ENCODE results near the gene GSTM4.

The GSTM4 gene

GRCh38 chr1:109624201-109625010 is 31.5 kb upstream of the GSTM4 start:
- no peak overlapping the region for H3K4me3 ChIP-seq (ENCODE audit: low read depth, low read length)

GRCh38 chr1:109625176-109625575 is 30.7 kb upstream of the GSTM4 start:
- H3K4me3 ChIP-seq (ENCODE audit: low read depth, low read length): no peak overlapping the region

DNA sequence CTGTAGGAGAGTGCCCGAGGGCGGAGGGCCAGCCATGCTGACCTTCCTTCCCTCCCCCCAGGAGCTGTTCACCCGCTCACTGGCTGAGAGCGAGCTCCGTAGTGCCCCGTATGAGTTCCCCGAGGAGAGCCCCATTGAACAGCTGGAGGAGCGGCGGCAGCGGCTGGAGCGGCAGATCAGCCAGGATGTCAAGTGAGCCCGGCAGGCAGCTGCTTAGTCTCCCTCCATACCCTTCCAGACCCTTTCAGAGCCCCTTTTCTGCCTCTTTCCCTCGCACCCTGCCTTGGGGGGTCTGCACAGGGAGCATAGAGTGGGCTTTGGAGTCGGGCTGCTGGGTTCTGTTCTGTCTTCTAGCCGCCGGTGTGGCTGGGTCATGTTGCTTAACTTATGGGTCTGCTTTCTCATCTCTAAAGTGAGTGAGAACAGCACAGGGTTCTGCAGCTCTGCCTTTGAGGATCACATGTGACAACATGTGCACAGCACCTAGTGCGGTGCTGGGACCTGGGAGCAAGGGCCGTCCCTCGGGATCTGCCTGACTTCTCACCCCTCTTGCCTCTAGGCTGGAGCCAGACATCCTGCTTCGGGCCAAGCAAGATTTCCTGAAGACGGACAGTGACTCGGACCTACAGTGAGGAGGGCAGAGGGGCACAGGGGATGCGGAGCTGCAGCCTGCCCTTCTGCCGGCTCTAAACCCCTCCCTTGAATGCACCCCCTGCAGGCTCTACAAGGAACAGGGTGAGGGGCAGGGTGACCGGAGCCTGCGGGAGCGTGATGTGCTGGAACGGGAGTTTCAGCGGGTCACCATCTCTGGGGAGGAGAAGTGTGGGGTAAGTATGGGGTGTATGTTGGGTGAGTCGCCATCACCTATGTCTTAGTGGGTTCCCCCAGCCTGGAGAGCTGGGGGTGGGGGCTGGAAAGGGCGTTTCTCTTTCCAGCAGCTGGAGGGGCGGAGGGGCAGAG is 30.0 kb upstream of the GSTM4 start:
- H3K4me3 ChIP-seq (ENCODE audit: low read depth, low read length): no peak overlapping the region

DNA sequence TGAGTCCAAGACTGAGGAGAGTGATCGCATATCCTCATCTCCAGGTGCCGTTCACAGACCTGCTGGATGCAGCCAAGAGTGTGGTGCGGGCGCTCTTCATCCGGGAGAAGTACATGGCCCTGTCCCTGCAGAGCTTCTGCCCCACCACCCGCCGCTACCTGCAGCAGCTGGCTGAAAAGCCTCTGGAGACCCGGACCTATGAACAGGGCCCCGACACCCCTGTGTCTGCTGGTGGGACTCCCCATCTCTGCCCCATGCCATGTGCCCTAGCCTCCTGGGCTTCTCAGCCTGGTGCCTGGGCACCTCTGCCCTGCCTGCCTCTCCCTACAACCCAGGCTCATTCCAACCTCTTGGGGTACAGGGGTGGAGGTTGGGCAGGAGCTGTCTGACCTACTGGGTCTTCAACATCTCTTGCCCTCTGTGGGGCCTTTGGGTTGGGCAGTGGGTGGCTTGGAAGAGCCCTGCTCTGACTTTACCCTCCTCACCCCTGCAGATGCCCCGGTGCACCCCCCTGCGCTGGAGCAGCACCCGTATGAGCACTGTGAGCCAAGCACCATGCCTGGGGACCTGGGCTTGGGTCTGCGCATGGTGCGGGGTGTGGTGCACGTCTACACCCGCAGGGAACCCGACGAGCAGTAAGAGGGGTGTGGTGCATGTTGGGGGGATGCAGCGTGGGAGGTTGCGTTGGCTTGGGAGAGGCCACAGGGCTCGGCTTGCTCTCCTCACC is 29.1 kb upstream of the GSTM4 start:
- H3K4me3 ChIP-seq (ENCODE audit: low read depth, low read length): no peak overlapping the region

DNA sequence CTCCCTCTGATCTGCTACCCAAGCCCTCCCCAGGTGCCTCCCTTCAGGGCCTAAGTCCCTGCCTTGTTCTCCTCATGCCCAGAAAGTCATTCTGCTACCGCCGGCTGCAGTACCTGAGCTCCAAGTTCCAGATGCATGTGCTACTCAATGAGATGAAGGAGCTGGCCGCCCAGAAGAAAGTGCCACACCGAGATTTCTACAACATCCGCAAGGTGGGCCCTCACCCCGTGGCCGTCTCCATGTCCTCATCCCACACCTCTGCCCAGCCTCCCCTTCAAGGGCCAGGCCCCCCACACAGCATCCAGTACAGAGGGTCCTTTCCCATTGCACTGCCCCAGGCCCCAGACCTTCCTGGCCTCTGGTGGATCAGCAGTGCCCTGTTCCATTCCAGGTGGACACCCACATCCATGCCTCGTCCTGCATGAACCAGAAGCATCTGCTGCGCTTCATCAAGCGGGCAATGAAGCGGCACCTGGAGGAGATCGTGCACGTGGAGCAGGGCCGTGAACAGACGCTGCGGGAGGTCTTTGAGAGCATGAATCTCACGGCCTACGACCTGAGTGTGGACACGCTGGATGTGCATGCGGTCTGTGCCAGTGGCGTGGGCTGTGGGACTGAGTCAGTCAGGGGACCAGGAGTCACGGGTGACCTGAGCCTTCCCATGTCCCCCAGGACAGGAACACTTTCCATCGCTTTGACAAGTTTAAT is 28.1 kb upstream of the GSTM4 start:
- no peak overlapping the region for H3K4me3 ChIP-seq (ENCODE audit: low read depth, low read length)

DNA sequence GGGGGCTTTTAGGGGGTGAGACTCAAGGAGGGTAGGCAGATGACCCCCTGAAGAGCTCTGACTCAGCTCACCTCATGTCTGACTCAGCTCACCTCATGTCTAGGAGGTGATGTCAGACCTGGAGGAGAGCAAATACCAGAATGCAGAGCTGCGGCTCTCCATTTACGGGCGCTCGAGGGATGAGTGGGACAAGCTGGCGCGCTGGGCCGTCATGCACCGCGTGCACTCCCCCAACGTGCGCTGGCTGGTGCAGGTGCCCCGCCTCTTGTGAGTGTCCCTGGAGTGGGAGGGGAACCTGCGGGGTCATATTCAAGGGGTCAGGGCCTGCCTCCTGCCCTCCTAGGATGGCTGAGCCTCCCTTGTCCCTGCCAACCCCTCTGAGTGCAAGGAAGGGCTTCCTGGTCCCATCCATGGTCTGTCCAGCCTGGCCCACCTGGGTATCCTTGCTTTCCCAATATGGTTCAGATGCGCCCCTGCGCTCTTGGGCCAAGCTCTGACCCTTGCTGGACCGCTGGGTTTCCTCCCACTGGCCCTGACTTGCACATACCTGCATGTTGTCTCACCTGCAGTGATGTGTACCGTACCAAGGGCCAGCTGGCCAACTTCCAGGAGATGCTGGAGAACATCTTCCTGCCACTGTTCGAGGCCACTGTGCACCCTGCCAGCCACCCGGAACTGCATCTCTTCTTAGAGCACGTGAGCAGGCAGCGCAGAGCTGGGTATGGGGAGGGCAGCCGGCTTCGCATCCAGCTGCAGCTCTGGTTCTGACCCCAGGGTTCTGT is 27.2 kb upstream of the GSTM4 start:
- H3K4me3 ChIP-seq (ENCODE audit: low read depth, low read length): no peak overlapping the region

DNA sequence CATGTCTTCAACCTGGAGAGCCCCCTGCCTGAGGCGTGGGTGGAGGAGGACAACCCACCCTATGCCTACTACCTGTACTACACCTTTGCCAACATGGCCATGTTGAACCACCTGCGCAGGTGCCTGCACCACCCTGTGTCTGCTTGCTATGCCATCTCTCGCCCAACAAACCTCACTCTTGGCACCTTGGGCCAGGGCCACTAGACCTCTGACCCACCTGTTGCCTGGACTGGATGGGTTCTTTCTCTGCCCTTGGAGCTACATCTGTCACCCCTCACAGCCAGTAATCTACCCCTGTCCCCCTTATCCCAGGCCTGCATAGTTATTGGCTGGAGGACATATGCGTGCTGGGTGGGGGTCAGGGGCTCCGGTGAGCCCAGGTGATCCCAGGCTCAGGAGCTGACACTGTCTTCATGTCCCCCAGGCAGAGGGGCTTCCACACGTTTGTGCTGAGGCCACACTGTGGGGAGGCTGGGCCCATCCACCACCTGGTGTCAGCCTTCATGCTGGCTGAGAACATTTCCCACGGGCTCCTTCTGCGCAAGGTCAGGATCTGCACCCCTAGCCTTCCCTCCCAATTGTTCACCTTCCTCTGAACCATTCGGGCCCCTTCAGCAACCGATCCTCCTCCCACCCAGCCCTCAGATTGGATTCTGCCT is 26.4 kb upstream of the GSTM4 start:
- no peak overlapping the region for H3K4me3 ChIP-seq (ENCODE audit: low read depth, low read length)

DNA sequence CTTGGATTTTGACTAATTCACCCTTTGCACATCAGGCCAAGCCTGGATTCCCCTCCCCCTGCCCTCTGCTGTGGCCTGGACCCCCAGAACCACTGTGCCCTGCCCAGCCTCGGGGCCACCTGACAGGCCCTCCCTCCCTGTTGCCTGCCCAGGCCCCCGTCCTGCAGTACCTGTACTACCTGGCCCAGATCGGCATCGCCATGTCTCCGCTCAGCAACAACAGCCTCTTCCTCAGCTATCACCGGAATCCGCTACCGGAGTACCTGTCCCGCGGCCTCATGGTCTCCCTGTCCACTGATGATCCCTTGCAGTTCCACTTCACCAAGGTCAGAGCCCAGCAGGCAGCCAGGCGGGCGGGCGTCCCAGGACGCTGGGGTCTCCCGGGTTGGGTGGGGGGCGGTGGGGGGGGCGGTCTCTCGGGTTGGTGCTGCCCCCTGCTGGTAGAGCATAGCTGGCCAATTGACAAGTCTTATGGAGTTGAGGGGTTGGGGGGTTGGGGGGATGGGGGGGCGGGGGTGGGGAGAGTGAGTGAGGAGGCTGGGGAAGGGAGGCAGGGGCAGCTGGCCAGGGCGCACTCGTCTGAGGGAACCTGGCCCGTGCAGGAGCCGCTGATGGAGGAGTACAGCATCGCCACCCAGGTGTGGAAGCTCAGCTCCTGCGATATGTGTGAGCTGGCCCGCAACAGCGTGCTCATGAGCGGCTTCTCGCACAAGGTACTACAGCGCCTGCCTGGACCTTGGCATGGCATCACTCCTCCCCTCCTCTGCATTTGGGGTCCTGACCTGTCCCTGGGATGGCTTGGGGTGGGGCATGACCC is 25.6 kb upstream of the GSTM4 start:
- no peak overlapping the region for H3K4me3 ChIP-seq (ENCODE audit: low read depth, low read length)

DNA sequence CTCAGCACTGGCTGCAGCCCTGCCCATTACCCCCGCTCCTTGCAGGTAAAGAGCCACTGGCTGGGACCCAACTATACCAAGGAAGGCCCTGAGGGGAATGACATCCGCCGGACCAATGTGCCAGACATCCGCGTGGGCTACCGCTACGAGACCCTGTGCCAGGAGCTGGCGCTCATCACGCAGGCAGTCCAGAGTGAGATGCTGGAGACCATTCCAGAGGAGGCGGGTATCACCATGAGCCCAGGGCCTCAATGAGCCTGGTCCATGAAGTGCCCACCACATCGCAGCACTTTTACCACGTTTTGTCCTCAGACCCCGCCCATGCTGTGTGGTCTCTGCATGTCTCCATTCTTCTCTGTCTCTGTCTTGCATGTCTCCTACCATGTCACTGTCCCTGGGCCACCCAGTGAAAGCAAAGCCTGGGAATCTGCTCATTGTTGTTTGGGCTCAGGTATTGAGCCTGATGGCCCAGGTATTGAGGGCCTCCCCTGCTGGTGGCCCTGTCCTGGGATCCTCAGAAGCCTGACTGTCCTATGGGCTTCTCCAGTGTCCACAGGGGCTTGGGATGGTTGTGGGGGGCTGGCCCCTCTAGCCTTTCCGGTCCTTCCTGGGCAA is 24.9 kb upstream of the GSTM4 start:
- no peak overlapping the region for H3K4me3 ChIP-seq (ENCODE audit: low read depth, low read length)

- H3K4me3 ChIP-seq (ENCODE audit: low read depth, low read length): no peak overlapping the region
Measured at GRCh38 chr1:109631513-109632505, 24.1 kb upstream of the GSTM4 start.

- H3K4me3 ChIP-seq (ENCODE audit: low read depth, low read length): no peak overlapping the region
Measured at GRCh38 chr1:109632671-109633346, 23.1 kb upstream of the GSTM4 start.

GRCh38 chr1:109634292-109634691 is 21.6 kb upstream of the GSTM4 start:
- H3K4me3 ChIP-seq (ENCODE audit: low read depth, low read length): no peak overlapping the region

- no peak overlapping the region for H3K4me3 ChIP-seq (ENCODE audit: low read depth, low read length)
Measured at GRCh38 chr1:109634771-109635750, 20.8 kb upstream of the GSTM4 start.

DNA sequence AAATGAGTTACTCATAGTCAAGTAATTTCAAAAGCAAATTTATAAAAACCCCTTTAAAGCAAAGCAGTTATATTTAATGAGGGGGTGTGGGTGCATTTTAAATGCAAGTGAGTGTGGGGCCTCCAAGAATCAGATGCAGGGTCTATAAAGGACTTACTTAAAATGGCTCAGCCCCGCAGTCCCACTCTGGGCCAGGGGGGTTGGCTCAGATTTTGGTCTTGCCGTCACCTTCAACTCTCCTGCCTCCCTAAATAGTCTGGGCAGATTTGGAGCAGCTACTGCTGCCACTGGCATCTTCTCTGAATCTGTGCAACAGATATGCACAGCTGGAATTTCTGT is 20.1 kb upstream of the GSTM4 start:
- no peak overlapping the region for H3K4me3 ChIP-seq (ENCODE audit: low read depth, low read length)

DNA sequence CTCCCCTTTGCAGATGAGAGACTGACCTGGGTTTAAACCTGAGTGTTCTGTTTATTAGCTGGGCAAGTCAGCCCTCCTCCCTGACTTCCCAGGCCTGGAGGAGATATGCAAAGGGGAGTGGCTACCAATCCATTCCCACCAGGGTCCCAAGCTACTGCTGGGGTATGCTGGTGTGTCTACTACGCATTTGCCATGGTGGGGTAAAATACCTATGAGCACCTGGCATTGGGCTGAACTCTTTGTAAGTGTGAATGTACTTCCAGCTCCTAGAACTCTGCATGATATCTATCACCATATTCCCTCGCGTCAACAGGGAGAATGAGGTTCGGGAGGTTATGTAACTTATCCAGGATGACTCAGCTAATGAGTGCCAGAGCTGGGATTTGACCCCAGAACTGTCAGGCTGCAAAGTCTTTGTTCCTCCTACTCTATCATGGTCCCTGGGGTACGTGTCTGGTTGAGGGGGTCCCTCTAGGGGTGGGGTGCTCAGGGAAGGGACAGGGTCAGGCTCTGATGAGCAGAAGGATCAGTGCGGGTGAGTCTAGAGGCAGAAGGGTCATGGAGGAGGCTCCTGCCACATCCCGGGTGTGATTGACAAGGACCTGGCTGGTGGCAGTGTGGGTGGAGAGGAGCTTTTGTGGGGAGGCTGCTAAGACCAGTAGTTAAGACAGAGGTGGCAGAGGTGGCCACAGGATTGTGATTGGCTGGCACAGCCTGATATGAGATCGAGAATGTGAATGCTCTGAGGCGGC is 19.5 kb upstream of the GSTM4 start:
- no peak overlapping the region for H3K4me3 ChIP-seq (ENCODE audit: low read depth, low read length)
